HG03442 (cell line): ENCODE results near the gene HAP1.
"Not testable (repeated sequence)": the region's sequence is repeated elsewhere in the genome, so short reads cannot be mapped to it uniquely, and the experiment has no call there.

ENCODE experiments used
- ATAC-seq: cut with Tn5 transposase; IDR thresholded peaks from one replicate; pipeline ENCODE4 v1.9.1; 2021; ENCODE audit warnings: mild to moderate bottlenecking, moderate library complexity; ENCODE audit not compliant: unreplicated experiment

HAP1 gene

DNA sequence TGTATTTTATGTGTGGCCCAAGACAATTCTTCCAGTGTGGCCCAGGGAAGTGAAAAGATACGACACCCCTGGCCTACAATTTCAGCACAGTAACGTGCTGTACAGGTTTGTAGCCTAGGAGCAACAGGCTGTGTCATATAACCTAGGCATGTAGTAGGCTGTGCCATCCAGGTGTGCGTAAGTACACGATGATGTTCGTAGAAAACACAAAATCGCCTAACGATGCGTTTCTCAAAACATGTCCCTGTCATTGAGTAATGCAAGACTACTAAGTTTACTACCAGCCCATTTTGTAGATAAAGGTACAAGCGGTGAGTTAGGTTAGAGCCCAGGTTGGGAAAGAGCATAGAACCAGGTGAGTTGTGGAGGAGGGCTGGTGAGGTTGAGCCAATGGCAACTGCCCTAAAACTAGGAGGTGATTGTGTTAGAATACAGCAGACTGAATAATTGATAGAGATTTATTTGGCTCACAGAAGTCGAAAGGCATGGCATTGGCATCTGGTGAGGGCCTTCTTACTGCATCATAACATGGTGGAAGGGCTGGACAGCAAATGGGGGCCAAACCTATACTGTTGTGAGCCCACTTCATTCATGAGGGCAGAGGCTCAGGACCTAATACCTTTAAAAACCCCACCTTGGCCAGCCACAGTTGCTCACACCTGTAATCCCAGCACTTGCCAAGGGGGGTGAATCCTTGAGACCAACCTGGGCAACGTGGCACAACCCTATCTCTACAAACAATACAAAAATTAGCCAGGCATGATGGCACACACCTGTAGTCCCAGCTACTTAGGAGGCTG, 41.5 kb downstream of the HAP1 start:
- ATAC-seq: no peak

DNA sequence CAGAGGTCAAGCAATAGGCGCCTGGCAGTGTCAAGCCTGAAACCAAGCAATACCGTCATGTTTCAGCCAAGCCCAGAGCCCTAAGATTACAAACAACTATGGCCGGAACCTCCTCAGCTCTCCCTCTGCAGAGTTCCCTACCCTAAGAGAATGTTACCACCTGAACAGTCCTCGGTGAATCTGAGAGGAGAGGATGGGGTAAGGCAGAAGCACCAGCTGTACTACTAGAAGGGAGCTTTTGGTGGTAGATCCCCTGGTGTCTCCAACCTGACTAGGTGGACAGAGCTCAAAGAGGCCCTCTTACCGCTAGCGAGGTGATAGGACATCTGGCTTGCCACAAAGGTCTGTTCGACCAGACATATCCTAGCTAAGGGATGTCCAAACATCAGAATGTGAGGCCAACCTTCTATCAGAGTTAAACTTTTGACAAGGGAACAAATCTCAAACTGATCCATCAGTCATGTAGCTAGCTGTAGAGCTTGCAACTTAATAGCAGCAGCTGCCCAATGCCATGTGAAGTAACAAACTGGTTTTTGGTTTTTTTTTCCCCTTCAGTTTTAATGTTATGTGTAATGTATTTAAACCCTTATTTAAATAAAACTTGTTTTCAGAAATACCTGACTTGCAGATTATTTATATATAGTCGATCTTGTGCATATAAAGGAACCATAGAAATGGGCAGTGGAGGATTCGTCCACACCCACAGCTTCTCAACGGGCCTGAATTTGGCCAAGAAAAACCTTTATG, 43.2 kb downstream of the HAP1 start:
- no peak for ATAC-seq

DNA sequence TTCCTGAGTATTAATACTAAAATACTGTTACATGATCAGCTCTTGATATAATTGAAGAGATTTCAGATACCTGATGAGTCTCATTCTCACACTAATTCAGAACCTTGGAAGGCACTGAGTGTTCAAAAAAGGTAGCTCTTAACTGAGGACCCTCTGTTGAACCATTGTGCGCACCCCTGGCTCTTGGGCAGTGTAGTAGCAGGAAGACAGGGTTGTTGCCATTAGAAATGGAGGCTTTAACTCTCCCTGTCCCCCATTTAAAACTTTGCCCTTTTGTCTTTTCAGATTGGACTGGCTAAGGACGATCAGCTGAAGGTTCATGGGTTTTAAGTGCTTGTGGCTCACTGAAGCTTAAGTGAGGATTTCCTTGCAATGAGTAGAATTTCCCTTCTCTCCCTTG, 43.9 kb downstream of the HAP1 start:
- no peak for ATAC-seq

DNA sequence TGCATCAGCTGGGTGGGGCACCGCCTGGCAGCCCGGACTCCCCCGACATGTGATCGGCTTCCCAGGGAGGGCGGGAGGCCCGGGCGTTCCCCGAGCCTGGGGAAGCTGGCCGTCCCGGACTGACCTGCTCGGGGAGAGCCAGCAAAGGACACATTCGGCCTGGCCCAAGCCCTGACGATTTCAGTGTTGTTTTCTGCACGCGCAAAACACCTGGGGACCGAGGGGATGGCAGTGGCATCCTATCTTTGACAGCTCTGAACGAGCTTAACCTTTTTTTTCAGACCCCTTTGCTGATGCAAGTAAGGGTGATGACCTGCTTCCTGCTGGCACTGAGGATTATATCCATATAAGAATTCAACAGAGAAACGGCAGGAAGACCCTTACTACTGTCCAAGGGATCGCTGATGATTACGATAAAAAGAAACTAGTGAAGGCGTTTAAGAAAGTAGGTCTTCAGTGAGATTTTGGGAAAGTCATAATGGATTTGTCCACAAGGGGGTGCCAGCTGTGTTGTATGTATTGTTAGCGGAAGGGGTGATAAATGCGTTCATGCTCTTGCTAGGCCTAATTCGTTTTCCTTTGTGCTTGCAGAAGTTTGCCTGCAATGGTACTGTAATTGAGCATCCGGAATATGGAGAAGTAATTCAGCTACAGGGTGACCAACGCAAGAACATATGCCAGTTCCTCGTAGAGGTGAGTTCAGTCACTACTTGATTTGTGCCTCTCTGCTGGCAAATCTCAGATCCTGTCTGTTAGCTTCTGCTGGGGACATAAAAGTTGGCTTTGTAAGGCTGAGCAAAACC, 44.7 kb downstream of the HAP1 start:
- no peak for ATAC-seq

DNA sequence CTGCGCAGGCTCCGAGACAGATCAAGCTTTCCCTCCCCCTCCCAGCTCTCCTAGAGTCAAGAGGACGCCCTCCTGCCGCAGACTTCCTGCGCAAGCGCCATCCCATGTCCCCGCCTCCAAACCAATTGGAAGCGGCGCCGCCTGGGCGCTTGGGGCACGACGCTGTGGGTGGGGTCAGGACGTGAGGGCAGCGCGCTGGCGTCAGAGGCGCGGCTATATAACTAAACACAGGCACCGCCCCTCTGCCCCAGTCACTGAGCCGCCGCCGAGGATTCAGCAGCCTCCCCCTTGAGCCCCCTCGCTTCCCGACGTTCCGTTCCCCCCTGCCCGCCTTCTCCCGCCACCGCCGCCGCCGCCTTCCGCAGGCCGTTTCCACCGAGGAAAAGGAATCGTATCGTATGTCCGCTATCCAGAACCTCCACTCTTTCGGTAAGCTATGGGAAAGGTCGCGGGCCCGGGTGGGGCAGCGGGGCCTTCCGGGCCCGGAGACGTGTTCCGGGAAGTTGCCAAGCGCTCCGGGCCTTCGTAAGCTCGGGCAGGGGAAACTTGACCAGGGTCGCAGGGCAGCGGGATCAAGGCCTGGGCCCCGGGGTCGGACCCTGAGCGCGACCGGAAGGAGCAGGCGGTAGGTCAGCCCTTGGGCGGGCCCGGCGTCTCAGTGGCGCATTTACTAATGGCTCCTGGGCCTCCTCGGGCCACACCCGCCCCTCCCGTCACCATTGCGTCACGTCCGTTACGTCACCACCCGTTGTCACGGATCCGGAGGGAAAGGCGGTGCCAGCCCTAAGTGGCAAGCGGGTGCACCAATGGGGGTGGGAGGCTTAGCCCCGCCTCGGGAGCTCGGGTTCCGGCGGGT, 45.6 kb downstream of the HAP1 start, which contains the start of gene EIF1:
Gene EIF1 (plus strand): TSS at position 245 of the 856 bp plus-strand sequence. CDS start 154 bp downstream, at position 399.
- peak; percentile 72 for ATAC-seq

DNA sequence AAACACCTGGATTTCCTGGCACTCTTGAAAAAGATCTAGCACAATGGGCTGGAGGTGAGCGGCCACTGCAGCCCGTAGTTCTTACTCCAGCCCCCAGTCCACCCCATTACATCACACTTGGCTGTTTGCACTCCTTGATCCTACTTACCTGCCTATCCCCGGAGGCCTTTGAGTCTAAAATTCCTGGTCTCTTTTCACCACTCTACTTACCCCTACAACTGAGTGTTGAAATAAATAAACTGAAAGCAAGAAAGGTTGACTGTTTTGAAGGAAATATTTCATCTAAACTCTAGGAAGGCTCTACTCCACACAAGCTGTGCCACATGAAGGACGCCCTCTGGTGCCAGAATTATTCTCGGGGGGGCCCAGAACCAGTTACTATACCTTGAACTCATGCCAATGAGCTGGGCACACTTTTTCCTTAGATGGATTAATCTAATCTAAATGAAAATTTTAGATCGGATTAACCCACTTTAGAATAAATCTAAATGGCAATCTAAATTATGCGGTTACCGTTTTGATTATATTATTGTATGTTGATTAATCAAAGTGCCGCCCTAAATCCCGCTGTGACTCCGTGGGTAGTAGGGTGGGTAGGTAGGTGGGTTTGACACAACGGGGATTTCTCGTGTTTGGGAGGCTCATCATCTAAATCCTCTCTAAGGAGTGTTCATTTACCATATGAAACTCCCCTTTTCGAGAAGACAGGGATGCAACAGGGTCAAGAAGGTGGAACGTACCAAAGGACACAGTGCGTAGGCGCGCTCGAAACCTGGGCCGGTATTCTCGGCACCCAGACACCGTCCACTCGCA, 46.4 kb downstream of the HAP1 start:
- ATAC-seq: no peak

DNA sequence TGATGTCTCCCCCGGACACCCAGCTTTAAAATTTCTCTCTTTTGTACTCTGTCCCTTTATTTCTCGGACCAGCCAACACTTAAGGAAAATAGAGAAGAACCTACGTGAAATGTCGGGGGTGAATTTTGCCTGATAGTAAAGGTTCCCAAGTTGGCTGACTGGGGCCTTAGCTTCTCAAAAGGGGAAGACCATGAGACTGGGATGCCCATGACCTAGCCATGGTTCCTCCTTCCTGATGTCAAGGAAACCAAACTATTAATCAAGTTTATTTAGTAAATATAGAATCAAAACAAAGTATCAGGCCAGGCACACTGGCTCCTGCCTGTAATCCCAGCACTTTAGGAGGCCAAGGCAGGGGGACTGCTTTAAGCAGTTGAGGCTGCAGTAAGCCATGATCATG, 48.2 kb downstream of the HAP1 start:
- ATAC-seq: no peak

DNA sequence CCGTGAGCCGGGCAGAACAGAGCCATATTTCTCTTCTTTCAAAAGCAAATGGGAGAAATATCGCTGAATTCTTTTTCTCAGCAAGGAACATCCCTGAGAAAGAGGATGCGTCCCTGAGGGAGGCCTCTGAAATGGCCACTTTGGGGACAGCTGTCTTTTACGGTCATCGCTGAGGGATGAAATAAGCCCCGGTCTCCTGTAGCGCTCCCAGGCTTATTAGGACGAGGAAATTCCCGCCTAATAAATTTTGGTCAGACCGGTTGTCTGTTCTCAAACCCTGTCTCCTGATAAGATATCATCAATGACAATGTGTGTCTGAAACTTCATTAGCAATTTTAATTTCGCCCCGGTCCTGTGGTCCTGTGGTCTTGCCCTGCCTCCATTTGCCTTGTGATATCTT, 48.7 kb downstream of the HAP1 start:
- not testable (repeated sequence) for ATAC-seq

DNA sequence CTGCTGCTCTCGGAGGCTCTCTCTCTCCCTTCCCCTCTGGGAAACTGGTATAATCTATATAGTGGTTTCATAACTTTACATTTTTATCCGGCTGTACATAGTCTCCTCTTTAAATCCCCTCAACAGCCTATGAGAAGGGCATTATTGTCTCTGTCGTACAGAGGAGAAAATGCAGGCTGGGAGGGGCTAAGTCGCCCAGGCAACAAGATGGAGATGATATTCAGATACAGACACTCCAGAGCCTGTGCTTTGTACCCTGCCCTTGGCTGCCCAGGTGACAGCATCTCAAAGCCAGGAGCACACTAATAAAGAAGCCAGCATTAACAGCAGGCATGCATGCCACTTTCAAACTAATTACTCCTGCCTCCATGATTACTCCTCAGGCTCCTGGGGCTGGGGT, 50.4 kb downstream of the HAP1 start:
- ATAC-seq: no peak

DNA sequence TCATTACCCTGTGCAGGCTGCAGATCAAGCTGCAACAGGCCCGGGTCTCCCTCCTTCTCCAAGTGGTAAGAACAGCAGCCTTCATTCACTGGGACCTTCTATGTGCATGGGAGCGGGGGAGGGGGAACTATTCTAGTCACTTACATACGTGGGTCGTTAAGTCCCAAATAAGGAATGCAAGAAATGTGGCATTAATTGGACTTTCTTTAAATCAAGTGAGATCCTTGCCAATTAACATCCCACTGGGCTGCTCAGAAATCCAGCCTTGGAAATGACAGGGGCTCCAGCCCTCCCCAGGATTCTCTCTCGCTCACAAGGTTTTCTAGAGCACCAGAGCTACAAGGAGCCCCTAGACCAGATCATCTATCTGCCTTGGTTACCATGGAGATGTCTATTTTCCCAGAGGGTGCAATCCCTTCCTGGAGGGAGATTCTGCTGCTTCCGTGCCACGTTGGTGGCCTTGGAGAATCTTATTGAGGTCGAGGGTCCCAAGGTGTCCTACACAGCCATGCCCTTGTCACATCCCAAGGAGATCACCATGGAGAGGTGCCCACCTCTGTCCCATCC, 50.9 kb downstream of the HAP1 start:
- no peak for ATAC-seq

DNA sequence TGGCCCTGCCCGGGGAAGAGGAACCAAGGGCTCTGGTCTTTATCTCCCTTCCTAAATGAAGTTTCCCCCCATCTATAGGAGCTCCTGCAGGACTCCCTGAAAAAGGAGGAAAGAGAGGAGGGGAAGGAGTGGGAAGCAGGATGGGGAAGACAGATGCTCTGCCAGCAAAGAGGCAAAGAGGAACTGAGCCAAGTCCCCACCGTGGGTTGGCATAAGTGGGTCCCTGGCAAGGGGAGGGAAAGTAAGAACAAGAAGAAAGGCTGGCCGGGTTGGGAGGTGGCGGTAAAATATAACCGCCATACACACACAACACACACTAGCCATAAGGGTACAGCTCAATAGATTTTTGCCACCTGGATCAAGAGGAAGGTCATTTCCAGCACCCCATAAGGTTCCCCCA, 51.8 kb downstream of the HAP1 start:
- ATAC-seq: no peak

DNA sequence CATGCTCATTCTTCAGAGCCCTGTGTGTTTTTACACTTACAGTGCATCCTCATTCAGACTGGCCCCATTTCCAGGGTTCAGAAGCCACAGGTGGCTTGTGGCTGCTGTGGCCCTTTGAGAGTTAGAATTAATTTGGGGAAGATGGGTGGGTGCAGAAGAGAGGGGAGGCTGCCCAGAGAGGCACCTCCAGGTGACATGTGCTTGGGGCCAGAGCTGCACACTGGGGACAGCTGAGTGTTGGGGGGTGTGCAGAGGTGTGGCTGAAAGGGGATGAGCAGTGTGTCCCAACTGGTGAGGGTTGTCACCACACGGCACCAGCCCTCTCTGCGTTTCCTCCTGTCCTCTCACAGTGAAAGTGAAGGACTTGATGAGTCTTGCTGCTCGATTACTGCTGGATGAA, 52.7 kb downstream of the HAP1 start:
- no peak for ATAC-seq

DNA sequence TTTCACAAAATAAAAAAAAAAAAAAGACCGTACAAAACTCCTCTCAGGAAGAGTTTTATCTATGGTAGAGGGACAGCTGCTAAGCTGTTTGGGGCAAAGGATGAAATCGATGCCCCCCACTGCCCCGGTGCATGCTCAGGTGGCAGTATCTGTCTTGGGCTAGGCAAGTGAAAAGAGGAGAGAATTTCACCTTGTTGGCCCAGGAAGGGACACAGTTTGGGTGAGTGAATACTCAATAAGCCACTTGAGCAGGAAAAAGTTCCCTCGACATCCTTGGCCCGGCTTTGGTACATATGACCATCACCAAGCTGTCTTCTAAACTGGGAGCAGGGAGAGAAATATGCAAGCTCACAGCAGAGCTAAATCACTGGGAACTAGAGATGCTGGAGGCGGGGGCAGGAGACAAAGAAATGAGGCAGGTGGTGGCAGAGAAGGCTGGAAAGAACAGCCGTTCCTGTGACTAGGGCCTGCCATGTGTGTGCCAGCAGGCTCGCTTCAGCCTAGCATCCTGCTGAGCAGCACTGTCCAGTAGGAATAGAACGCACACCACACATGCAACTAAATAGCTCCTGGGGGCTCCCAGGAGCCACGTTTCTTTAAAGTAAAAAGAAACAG, 53.9 kb downstream of the HAP1 start:
- ATAC-seq: no peak

DNA sequence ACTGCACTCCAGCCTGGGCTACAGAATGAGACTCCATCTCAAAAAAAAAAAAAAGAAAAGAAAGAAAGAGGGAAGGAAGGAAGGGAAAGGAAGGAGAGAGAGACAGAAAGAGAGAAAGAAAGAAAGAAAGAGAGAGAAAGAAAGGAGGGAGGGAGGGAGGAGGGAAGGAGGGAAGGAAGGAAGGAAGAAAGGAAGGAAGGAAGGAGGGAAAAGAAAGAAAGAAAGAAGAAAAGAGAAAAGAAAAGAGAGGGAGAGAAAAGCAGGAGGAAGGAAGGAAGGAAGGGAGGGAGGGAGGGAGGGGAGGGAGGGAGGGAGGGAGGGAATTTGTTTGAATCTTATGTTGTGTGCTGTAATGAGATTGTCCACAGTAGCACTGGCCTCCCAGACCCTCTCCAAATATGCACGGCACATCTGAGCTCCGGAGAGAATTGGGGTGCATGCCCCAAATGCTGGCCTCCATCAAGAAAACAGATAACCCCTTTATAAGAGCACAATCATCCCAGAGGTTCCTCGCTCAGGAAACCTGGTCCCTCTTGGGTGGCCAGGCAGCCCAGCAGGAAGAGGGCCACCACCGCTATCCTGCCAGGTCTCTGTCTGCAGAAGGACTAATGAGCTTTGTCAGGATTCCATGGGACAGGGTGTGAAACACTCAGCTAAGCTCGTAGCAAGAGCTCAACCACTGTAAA, 54.6 kb downstream of the HAP1 start:
- ATAC-seq: no peak

DNA sequence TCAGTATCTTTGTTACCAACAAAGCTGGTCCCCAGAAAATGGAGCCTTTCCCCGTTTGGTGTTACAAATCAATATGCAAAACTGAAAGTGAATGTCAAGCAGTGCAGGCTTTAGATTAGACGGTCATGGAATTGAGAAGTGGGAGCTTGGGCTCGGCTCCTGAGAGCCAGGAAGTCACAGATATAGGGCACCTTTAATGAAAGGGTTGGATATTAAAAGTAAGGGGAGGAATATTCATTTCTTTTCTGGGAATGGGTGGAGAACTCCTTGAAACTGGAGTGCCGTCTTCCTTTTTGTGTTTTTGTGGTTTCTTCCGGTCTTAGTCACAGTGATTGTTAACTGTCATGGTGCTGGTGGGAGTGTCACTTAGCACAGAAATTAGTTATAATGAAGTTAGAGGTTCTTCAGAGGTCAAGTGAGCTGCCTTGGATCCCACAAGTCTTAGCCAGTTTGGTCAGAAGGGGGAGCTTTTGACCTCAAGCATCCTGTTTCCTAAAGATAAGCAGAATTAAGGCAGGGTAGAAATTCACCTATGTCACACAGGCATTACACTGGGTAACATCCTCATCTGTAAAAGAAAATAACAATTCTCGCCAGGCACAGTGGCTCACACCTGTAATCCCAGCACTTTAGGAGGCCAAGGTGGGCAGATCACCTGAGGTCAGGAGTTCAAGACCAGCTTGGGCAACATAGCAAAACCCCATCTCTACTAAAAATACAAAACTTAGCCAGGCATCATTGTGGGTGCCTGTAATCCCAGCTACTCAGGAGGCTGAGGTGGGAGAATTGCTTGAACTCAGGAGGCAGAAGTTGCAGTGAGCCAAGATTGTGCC, 55.3 kb downstream of the HAP1 start:
- ATAC-seq: peak; percentile 73

DNA sequence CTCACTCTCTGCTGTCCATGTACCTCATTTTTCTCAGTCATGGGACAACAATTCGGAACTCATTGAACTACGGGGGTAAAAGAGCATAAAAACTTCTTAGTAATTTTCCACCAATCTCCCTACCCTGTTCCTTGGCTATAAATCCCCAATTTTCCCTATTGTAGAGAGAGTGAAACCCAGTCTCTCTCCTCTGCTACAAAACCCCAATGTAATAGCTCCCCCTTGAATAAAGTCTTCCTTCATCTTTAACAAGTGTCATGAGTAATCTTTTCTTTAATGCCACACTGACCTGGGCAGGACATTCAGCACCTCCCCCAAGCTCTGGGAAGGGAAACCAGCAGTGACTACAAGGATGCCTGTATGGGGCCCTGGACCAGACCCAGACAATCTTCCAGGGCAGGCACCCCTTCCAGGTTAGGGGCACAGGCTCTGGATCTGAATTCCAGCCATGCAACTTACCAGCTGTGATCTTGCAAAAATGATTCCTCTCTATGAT, 56.0 kb downstream of the HAP1 start:
- ATAC-seq: peak; percentile 11

DNA sequence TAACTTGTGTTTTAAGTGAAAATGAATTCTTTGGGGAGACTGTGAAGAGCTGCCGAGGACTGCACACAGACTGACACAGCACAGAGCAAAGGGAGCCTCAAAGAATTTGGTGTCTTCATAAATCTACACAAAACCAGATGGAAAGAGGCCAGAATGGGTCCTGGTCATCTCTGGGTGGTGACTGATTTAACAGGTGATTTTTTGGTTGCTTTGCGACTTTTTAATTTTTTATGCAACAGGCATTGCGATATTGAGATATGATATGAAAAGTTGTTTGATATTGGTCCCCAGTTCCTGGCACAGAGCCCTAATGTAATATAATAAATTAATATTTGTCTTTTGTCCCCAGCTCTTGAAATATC, 58.4 kb downstream of the HAP1 start:
- ATAC-seq: no peak
